OCI-LY7 (cell line): ENCODE measurements around the gene PLAGL1.

Source experiments
- EZH2phosphoT487 ChIP-seq: fragments of 200-600 bp; sonication (generic); IDR thresholded peaks from 2 replicates; pipeline ENCODE4 v1.6.1; 2018; ENCODE audit warnings: low read depth, borderline replicate concordance, mild to moderate bottlenecking, mixed run types, antibody characterized with exemption, low read length, moderate library complexity, mixed read lengths
- TF ChIP-seq, protein P1 (sequence below): fragments of 200-600 bp; sonication (generic); conservative IDR thresholded peaks from 2 replicates; pipeline ENCODE4 v1.5.1; 2014; ENCODE audit warnings: mild to moderate bottlenecking, antibody characterized with exemption, low read length, moderate library complexity, mixed read lengths

DNA sequence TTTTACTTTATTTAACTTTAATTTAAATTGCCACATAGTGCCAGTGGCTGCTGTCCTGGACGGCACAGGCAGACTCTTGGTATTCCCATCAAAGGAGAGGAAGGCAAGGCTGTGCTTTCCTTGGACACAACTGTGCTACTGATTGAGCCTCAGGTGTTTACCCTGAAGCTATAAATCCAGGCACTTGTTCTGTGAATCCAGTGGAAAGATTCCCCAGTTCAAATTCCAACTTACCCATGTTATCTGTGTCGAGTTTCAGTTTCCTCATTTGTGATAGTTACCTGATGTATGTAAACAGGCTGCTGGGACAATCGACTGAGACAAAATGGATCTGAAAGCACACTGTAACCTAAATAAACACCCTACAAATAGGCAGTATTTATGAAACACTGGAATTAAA lies 57.2 kb downstream of the PLAGL1 start:
- no peak for TF ChIP-seq EZH2phosphoT487
- TF ChIP-seq, protein P1, sequence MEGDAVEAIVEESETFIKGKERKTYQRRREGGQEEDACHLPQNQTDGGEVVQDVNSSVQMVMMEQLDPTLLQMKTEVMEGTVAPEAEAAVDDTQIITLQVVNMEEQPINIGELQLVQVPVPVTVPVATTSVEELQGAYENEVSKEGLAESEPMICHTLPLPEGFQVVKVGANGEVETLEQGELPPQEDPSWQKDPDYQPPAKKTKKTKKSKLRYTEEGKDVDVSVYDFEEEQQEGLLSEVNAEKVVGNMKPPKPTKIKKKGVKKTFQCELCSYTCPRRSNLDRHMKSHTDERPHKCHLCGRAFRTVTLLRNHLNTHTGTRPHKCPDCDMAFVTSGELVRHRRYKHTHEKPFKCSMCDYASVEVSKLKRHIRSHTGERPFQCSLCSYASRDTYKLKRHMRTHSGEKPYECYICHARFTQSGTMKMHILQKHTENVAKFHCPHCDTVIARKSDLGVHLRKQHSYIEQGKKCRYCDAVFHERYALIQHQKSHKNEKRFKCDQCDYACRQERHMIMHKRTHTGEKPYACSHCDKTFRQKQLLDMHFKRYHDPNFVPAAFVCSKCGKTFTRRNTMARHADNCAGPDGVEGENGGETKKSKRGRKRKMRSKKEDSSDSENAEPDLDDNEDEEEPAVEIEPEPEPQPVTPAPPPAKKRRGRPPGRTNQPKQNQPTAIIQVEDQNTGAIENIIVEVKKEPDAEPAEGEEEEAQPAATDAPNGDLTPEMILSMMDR: no peak
